H1 (cell line): ENCODE measurements around the gene SEMA3F.

Experiments used
- EZH2 ChIP-seq: fragments of 200-600 bp; sonication (generic); IDR thresholded peaks from 2 replicates; pipeline ENCODE4 v1.7.1; 2012; ENCODE audit warnings: low read depth, mild to moderate bottlenecking, moderate library complexity, low read length, inconsistent platforms; ENCODE audit not compliant: severe bottlenecking
- FOSL1 ChIP-seq: IDR thresholded peaks from 2 replicates; pipeline ENCODE4 v1.6.1; 2011; ENCODE audit warnings: mild to moderate bottlenecking, low read depth, low read length, moderate library complexity; ENCODE audit not compliant: insufficient read depth
- GTF2F1 ChIP-seq: IDR thresholded peaks from 2 replicates; pipeline ENCODE4 v1.6.1; 2012; ENCODE audit warnings: low read depth, low read length, improper control_type of control experiment, borderline replicate concordance
- JUND ChIP-seq: IDR thresholded peaks from 2 replicates; pipeline ENCODE4 v1.6.1; 2011; ENCODE audit warnings: mild to moderate bottlenecking, improper control_type of control experiment, low read length
- POLR2A ChIP-seq, 2 experiments: IDR thresholded peaks; 1 replicate in 1 of 2; 2 replicates in 1 of 2; pipeline ENCODE4 v1.6.1; 2011; ENCODE audit warnings: low read depth in 2 of 2, low read length in 2 of 2, mild to moderate bottlenecking in 2 of 2; ENCODE audit errors: control extremely low read depth in 1 of 2
- POLR2AphosphoS5 ChIP-seq: IDR thresholded peaks from 2 replicates; pipeline ENCODE4 v1.6.1; 2011; ENCODE audit warnings: low read depth, low read length
- TCF12 ChIP-seq: IDR thresholded peaks from 2 replicates; pipeline ENCODE4 v1.6.1; 2011; ENCODE audit warnings: low read depth, mild to moderate bottlenecking, low read length

- no peak for TF ChIP-seq EZH2
- TF ChIP-seq JUND, result no peak
- no peak for TF ChIP-seq TCF12
- TF ChIP-seq GTF2F1, result no peak
- no peak for TF ChIP-seq POLR2AphosphoS5
- no peak for TF ChIP-seq FOSL1
- TF ChIP-seq POLR2A (IDR thresholded peaks at IDR 0.05; ENCODE audit: control extremely low read depth in 1 of 2, low read depth in 2 of 2, low read length in 2 of 2), result no peak
These were observed 27.9 kb upstream of the SEMA3F start for GRCh38 chr3:50127251-50127691.
